Measurements from ENCODE around the gene SH3GL1. TPM values are rescaled to one million over a fixed set of nuclear protein-coding genes. Genes with fewer than 3 reads are reported as not detected.
A peak's percentile ranks its signal among the peaks of the same experiment; 100 is the strongest.
"Not testable (repeated sequence)": the region's sequence is repeated elsewhere in the genome, so short reads cannot be mapped to it uniquely, and the experiment has no call there.

Gene SH3GL1
- total and polyA plus RNA-seq, 4 donors: 14.3 to 105 (median 73.9) TPM

DNA sequence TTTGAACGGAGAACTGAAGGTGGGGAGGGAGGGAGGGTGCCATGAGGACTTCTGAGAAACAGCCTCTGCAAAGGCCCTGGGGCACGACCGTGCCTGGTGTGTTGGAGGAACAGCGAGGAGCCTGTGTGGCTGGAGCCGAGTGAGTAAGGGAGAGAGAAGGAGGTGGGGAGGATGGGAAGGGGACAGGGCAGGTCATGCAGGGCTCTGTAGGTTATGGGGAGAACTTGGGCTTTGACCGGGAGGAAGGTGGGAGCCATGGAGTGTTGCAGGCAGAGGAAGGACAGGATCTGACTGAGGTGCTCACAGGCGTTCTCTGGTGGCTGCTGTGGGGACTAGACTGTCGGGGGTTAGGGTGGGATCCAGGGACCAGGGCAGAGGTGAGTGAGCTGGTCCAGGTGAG lies 50.2 kb downstream of the SH3GL1 start:
- Histone ChIP-seq H3K27ac (ENCODE audit: low read depth, low read length) (no peak overlapping the region), H3K4me3 (ENCODE audit: low read depth, low read length) (no peak overlapping the region), H3K9me3 (ENCODE audit: control insufficient read depth, insufficient read depth, low read length) (no peaks in the 10 kb centered on the region), H3K27me3 (ENCODE audit: control insufficient read depth, insufficient read depth, low read length) (no peaks in the 10 kb centered on the region), H3K36me3 (ENCODE audit: control insufficient read depth, insufficient read depth, low read length) (peaks cover 73% of the 10 kb centered on the region), H3K4me1 (ENCODE audit: control insufficient read depth, insufficient read depth, low read length) (peaks cover 6% of the 10 kb centered on the region)
- DNase-seq (ENCODE audit: low read depth in 4 of 6, low spot score in 6 of 6): no peak
- WGBS (ENCODE audit: insufficient coverage): 91% methylated on average over 8 of the region's 8 CpGs

- WGBS (ENCODE audit: insufficient coverage): 96% methylated on average over 11 of the region's 16 CpGs
- not testable (repeated sequence) for H3K9me3 ChIP-seq (ENCODE audit: control insufficient read depth, insufficient read depth, low read length); H3K27me3 ChIP-seq (ENCODE audit: control insufficient read depth, insufficient read depth, low read length); H3K4me3 ChIP-seq (ENCODE audit: low read depth, low read length); H3K27ac ChIP-seq (ENCODE audit: low read depth, low read length); DNase-seq (ENCODE audit: low read depth in 4 of 6, low spot score in 6 of 6)
- Histone ChIP-seq H3K4me1 (ENCODE audit: control insufficient read depth, insufficient read depth, low read length) (peaks cover 11% of the 10 kb centered on the region), H3K36me3 (ENCODE audit: control insufficient read depth, insufficient read depth, low read length) (peaks cover 64% of the 10 kb centered on the region)
These were observed 51.1 kb downstream of the SH3GL1 start for GRCh38 chr19:4349225-4349624.

DNA sequence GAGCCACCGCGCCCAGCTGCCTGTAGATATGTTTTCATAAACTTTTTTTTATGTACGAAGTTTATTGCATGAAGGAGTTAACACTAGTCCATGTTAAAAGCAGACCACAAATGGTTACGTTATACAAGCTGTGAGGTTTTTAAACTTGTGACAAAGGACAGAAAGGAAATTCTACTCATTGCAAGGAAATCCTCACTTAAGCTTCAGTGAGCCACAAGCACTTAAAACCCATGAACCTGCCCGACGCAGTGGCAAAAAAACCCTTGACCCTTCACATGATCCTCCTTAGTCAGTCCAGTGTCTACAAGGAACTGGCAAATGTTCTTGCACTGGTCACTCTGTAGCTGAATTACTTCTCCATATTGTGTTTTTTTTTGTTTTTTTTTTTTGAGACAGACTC lies 52.8 kb downstream of the SH3GL1 start:
- H3K36me3 ChIP-seq (ENCODE audit: control insufficient read depth, insufficient read depth, low read length): peaks cover 49% of the 10 kb centered on the region
- H3K27me3 ChIP-seq (ENCODE audit: control insufficient read depth, insufficient read depth, low read length): no peaks in the 10 kb centered on the region

DNA sequence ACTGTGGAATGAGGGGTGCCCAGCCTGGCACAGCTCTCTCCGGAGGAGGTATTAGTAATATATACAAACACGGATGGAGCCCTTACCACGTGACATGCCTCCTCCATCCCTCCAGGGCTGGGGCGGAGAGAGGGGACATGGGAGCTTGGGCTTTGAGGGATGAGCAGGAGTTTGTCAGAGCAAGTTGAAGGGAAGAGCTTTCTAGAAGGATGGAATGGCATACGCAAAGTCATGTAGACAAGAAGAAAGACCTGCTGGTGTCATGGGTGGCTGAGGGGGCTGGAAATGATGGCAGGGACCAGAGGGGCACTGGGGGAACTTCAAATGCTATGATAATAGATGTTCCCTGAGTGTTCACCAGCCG lies 54.3 kb downstream of the SH3GL1 start:
- no peak for DNase-seq (ENCODE audit: low read depth in 4 of 6, low spot score in 6 of 6)
- Histone ChIP-seq H3K9me3 (ENCODE audit: control insufficient read depth, insufficient read depth, low read length) (no peaks in the 10 kb centered on the region), H3K36me3 (ENCODE audit: control insufficient read depth, insufficient read depth, low read length) (peaks cover 44% of the 10 kb centered on the region), H3K4me3 (ENCODE audit: low read depth, low read length) (no peak overlapping the region), H3K27ac (ENCODE audit: low read depth, low read length) (no peak overlapping the region), H3K4me1 (ENCODE audit: control insufficient read depth, insufficient read depth, low read length) (peaks cover 27% of the 10 kb centered on the region), H3K27me3 (ENCODE audit: control insufficient read depth, insufficient read depth, low read length) (no peaks in the 10 kb centered on the region)
- WGBS (ENCODE audit: insufficient coverage): 100% methylated on average over 6 of the region's 6 CpGs

More for the DNA sequence above, 52.8 kb downstream of the SH3GL1 start:
- Histone ChIP-seq H3K4me1 (ENCODE audit: control insufficient read depth, insufficient read depth, low read length) (peaks cover 16% of the 10 kb centered on the region), H3K9me3 (ENCODE audit: control insufficient read depth, insufficient read depth, low read length) (no peaks in the 10 kb centered on the region), H3K27ac (ENCODE audit: low read depth, low read length) (no peak overlapping the region), H3K4me3 (ENCODE audit: low read depth, low read length) (no peak overlapping the region)
- DNase-seq (ENCODE audit: low read depth in 4 of 6, low spot score in 6 of 6): no peak
- WGBS (ENCODE audit: insufficient coverage): 70% methylated on average over 4 of the region's 6 CpGs

DNA sequence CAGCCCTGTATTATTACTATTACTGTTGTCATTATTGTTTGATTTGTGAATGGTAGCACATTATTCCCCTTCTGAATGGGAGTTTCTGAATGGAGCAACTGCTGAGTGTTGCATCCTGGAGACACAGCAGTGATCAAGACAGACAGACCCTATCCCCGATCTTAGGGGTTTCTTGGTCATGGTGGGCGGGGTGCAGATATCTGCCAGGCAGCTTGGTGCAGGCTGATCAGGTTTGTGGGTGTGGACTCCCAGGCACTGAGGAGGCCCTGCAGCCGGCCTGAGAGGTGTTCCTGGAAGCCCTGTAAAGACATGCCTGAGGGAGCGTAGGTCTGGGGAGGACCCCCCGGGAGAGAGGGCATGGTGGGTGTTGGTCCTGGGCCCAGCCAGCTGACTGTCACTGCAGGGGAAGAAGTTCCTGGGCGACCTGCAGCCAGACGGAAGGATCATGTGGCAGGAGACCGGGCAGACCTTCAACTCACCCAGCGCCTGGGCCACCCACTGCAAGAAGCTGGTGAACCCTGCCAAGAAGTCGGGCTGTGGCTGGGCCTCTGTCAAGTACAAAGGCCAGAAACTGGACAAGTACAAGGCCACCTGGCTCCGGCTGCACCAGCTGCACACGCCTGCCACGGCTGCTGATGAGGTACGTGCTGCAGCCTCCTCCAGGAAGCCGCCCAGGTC lies 54.9 kb downstream of the SH3GL1 start:
- Histone ChIP-seq H3K27ac (ENCODE audit: low read depth, low read length) (no peak overlapping the region), H3K4me1 (ENCODE audit: control insufficient read depth, insufficient read depth, low read length) (peaks cover 27% of the 10 kb centered on the region), H3K36me3 (ENCODE audit: control insufficient read depth, insufficient read depth, low read length) (peaks cover 39% of the 10 kb centered on the region), H3K27me3 (ENCODE audit: control insufficient read depth, insufficient read depth, low read length) (no peaks in the 10 kb centered on the region), H3K4me3 (ENCODE audit: low read depth, low read length) (no peak overlapping the region), H3K9me3 (ENCODE audit: control insufficient read depth, insufficient read depth, low read length) (no peaks in the 10 kb centered on the region)
- 92% methylated on average over 15 of the region's 15 CpGs for WGBS (ENCODE audit: insufficient coverage)
- no peak for DNase-seq (ENCODE audit: low read depth in 4 of 6, low spot score in 6 of 6)

DNA sequence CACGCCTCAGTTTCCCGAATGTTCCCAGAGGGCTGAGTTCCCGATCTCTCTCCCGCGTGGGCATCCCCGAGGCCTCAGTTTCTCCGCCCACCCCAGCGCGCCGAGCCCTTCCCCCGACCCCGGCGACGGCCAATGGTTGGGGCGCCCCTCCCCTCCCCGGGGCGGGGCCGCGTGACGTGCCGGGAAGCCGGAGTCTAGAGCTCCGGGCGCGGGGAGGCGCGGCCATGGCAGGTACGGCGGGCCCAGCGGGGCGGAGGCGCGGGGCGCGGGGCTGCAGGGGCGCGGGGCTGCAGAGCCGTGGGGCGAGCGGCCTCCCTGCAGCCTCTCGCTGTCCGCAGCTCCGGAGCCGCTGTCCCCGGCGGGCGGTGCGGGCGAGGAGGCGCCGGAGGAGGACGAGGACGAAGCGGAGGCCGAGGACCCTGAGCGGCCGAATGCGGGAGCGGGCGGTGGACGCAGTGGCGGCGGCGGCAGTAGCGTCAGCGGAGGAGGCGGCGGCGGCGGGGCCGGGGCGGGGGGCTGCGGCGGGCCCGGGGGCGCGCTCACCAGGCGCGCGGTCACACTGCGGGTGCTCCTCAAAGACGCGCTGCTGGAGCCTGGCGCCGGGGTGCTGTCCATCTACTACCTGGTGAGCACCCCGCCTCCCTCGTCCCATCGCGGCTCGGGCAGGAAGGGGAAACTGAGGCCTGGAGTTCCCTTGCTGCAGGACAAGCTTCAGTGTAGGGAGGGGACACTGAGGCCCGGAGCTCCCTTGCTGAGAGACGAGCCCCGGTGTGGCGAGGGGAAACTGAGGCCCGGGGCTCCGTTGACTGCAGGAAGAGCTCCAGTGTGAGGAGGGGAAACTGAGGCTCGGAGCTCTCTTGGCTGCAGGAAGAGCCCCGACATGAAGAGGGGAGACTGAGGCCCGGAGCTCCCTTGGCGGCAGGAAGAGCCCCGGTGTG lies 56.7 kb downstream of the SH3GL1 start, which contains the start of gene MPND:
Gene MPND (plus strand): TSS at position 193 of the 938 bp plus-strand sequence. CDS start 32 bp downstream, at position 225.
- 6% methylated on average over 101 of the region's 101 CpGs for WGBS (ENCODE audit: insufficient coverage)

GRCh38 chr19:4342615-4343369 lies 57.6 kb downstream of the SH3GL1 start:
- no peaks in the 10 kb centered on the region for H3K9me3 ChIP-seq (ENCODE audit: control insufficient read depth, insufficient read depth, low read length)
- H3K4me3 ChIP-seq (ENCODE audit: low read depth, low read length): peak overlapping the region; percentile 89
- peak overlapping the region; percentile 99 for H3K27ac ChIP-seq (ENCODE audit: low read depth, low read length)
- H3K27me3 ChIP-seq (ENCODE audit: control insufficient read depth, insufficient read depth, low read length): no peaks in the 10 kb centered on the region
- peaks cover 18% of the 10 kb centered on the region for H3K36me3 ChIP-seq (ENCODE audit: control insufficient read depth, insufficient read depth, low read length)
- peaks cover 39% of the 10 kb centered on the region for H3K4me1 ChIP-seq (ENCODE audit: control insufficient read depth, insufficient read depth, low read length)
- WGBS (ENCODE audit: insufficient coverage): under 1% methylated on average over 39 of the region's 39 CpGs
- peak; percentile 99 to 100 (median 100) for DNase-seq (ENCODE audit: low read depth in 4 of 6, low spot score in 6 of 6)

More for the DNA sequence above, 56.7 kb downstream of the SH3GL1 start, which contains the start of gene MPND:
- Histone ChIP-seq H3K9me3 (ENCODE audit: control insufficient read depth, insufficient read depth, low read length) (no peaks in the 10 kb centered on the region), H3K4me3 (ENCODE audit: low read depth, low read length) (peak within 1 kb of the TSS; percentile 89), H3K27me3 (ENCODE audit: control insufficient read depth, insufficient read depth, low read length) (no peaks in the 10 kb centered on the region), H3K4me1 (ENCODE audit: control insufficient read depth, insufficient read depth, low read length) (peaks cover 31% of the 10 kb centered on the region), H3K27ac (ENCODE audit: low read depth, low read length) (peak within 1 kb of the TSS; percentile 99), H3K36me3 (ENCODE audit: control insufficient read depth, insufficient read depth, low read length) (peaks cover 20% of the 10 kb centered on the region)
- DNase-seq (ENCODE audit: low read depth in 4 of 6, low spot score in 6 of 6): peak; percentile 85 to 98 (median 90)

DNA sequence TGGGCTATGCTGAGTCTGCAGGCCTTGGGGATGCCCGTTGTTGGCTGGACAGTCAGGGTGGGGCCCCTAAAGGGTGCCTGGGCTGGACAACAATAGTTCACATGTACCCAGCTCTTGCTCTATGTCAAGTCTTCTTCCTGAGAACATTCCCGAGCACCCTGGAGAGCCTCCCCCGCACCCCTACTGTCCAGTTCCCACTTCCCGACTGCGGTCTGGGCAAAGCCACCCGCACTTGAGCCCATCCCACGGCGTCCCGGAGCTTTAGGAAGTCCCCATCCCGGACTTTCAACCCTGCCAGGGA lies 58.1 kb downstream of the SH3GL1 start:
- Histone ChIP-seq H3K9me3 (ENCODE audit: control insufficient read depth, insufficient read depth, low read length) (no peaks in the 10 kb centered on the region), H3K4me1 (ENCODE audit: control insufficient read depth, insufficient read depth, low read length) (peaks cover 42% of the 10 kb centered on the region), H3K36me3 (ENCODE audit: control insufficient read depth, insufficient read depth, low read length) (peaks cover 18% of the 10 kb centered on the region), H3K4me3 (ENCODE audit: low read depth, low read length) (peak overlapping the region; percentile 80), H3K27ac (ENCODE audit: low read depth, low read length) (peak overlapping the region; percentile 98), H3K27me3 (ENCODE audit: control insufficient read depth, insufficient read depth, low read length) (no peaks in the 10 kb centered on the region)
- 3% methylated on average over 10 of the region's 10 CpGs for WGBS (ENCODE audit: insufficient coverage)
- DNase-seq (ENCODE audit: low read depth in 4 of 6, low spot score in 6 of 6): no peak

Measured in spinal cord (tissue), 10 donors.